Measurements from ENCODE around the gene MIPOL1.
"Not testable (repeated sequence)": the region's sequence is repeated elsewhere in the genome, so short reads cannot be mapped to it uniquely, and the experiment has no call there.

MIPOL1 gene

GRCh38 chr14:37187840-37188577, 9.7 kb upstream of the MIPOL1 start:
- not testable (repeated sequence) for DNase-seq

GRCh38 chr14:37189733-37190132, 8.0 kb upstream of the MIPOL1 start:
- not testable (repeated sequence) for DNase-seq

- DNase-seq: no peak
These were observed 3.0 kb upstream of the MIPOL1 start for GRCh38 chr14:37194698-37195097.

- peak; percentile 25 for DNase-seq
These were observed 2.4 kb upstream of the MIPOL1 start for GRCh38 chr14:37195327-37195726.

- no peak for DNase-seq
These were observed 925 bp upstream of the MIPOL1 start for GRCh38 chr14:37196604-37197420.

- no peak for DNase-seq
These were observed 499 bp downstream of the MIPOL1 start for GRCh38 chr14:37198273-37198598.

- no peak for DNase-seq
These were observed 1.2 kb downstream of the MIPOL1 start for GRCh38 chr14:37198907-37199306.

- no peak for DNase-seq
These were observed 4.0 kb downstream of the MIPOL1 start for GRCh38 chr14:37201724-37202123.

- DNase-seq: no peak
These were observed 4.5 kb downstream of the MIPOL1 start for GRCh38 chr14:37202265-37202664.

GRCh38 chr14:37202812-37203211, 5.1 kb downstream of the MIPOL1 start:
- no peak for DNase-seq

- DNase-seq: no peak
These were observed 5.7 kb downstream of the MIPOL1 start for GRCh38 chr14:37203423-37203822.

GRCh38 chr14:37205623-37206605, 8.2 kb downstream of the MIPOL1 start:
- not testable (repeated sequence) for DNase-seq

GRCh38 chr14:37209617-37210016, 11.9 kb downstream of the MIPOL1 start:
- DNase-seq: not testable (repeated sequence)

- no peak for DNase-seq
These were observed 12.7 kb downstream of the MIPOL1 start for GRCh38 chr14:37210448-37210847.

GRCh38 chr14:37213016-37213415, 15.3 kb downstream of the MIPOL1 start:
- DNase-seq: no peak

GRCh38 chr14:37215345-37215744, 17.6 kb downstream of the MIPOL1 start:
- DNase-seq: no peak

GRCh38 chr14:37221073-37221472, 23.3 kb downstream of the MIPOL1 start:
- DNase-seq: no peak

- no peak for DNase-seq
These were observed 26.3 kb downstream of the MIPOL1 start for GRCh38 chr14:37223947-37224474.

GRCh38 chr14:37225668-37226067, 27.9 kb downstream of the MIPOL1 start:
- not testable (repeated sequence) for DNase-seq

GRCh38 chr14:37230551-37231194, 32.9 kb downstream of the MIPOL1 start:
- peak; percentile 73 for DNase-seq

GRCh38 chr14:37232907-37233481, 35.3 kb downstream of the MIPOL1 start:
- DNase-seq: peak; percentile 36

- DNase-seq: no peak
These were observed 36.5 kb downstream of the MIPOL1 start for GRCh38 chr14:37234222-37234621.

All from NCI-H774 (cell line).